Loucy (cell line): ENCODE data around the gene CUX1.

Experiments
- H2AFZ ChIP-seq: fragments of 200-600 bp; sonication (generic); 2 replicates; pipeline ENCODE4 v1.6.0; 2016; ENCODE audit warnings: antibody characterized with exemption, mild to moderate bottlenecking, low read length, moderate library complexity
- H3F3A ChIP-seq: fragments of 200-600 bp; 2 replicates; pipeline ENCODE4 v1.6.0; 2016; ENCODE audit warnings: antibody characterized with exemption, low read depth, mild to moderate bottlenecking
- H3K27me3 ChIP-seq: fragments of 200-600 bp; sonication (generic); 2 replicates; pipeline ENCODE4 v1.6.1; 2014; ENCODE audit warnings: low read length, mild to moderate bottlenecking; ENCODE audit not compliant: insufficient read depth, poor library complexity, severe bottlenecking
- H3K36me3 ChIP-seq: fragments of 200-600 bp; sonication (generic); 2 replicates; pipeline ENCODE4 v1.6.1; 2016; ENCODE audit warnings: low read length; ENCODE audit not compliant: insufficient read depth
- H3K4me1 ChIP-seq: fragments of 200-600 bp; sonication (generic); 2 replicates; pipeline ENCODE4 v1.5.1; 2014; ENCODE audit warnings: low read length, mild to moderate bottlenecking; ENCODE audit not compliant: insufficient read depth, poor library complexity, severe bottlenecking
- H3K4me2 ChIP-seq: fragments of 200-600 bp; sonication (generic); 2 replicates; pipeline ENCODE4 v1.6.0; 2014; ENCODE audit warnings: antibody characterized with exemption, low read length, low read depth, mild to moderate bottlenecking; ENCODE audit not compliant: poor library complexity, severe bottlenecking
- H3K4me3 ChIP-seq: fragments of 200-600 bp; sonication (generic); 2 replicates; pipeline ENCODE4 v1.5.1; 2014; ENCODE audit warnings: low read length, mild to moderate bottlenecking, mixed read lengths; ENCODE audit not compliant: poor library complexity, severe bottlenecking
- H3K79me2 ChIP-seq: fragments of 200-600 bp; sonication (generic); 2 replicates; pipeline ENCODE4 v1.6.1; 2014; ENCODE audit warnings: low read length; ENCODE audit not compliant: insufficient read depth
- H3K9ac ChIP-seq: fragments of 200-600 bp; sonication (generic); 2 replicates; pipeline ENCODE4 v1.6.0; 2014; ENCODE audit warnings: mild to moderate bottlenecking, low read depth, low read length, moderate library complexity; ENCODE audit not compliant: poor library complexity, severe bottlenecking
- H3K9me2 ChIP-seq: fragments of 200-600 bp; sonication (generic); replicated peaks from 2 replicates; pipeline ENCODE4 v1.6.1; 2016; ENCODE audit warnings: low read depth, low read length, mixed read lengths
- H3K9me3 ChIP-seq: fragments of 200-600 bp; sonication (generic); 2 replicates; pipeline ENCODE4 v1.6.1; 2014; ENCODE audit warnings: mild to moderate bottlenecking, antibody characterized with exemption, low read length, low read depth; ENCODE audit not compliant: insufficient read depth
- H4K20me1 ChIP-seq: fragments of 200-600 bp; sonication (generic); 2 replicates; pipeline ENCODE4 v1.6.0; 2014; ENCODE audit warnings: antibody characterized with exemption, low read length, mild to moderate bottlenecking; ENCODE audit not compliant: insufficient read depth, poor library complexity, severe bottlenecking
- CTCF ChIP-seq: fragments of 200-600 bp; sonication (generic); conservative IDR thresholded peaks from 2 replicates; pipeline ENCODE4 v1.5.1; 2014; ENCODE audit warnings: mild to moderate bottlenecking, antibody characterized with exemption, low read length
- EZH2phosphoT487 ChIP-seq: fragments of 200-600 bp; IDR thresholded peaks from 2 replicates; pipeline ENCODE4 v1.6.1; 2018; ENCODE audit warnings: antibody characterized with exemption, mild to moderate bottlenecking, moderate library complexity, borderline replicate concordance

Gene CUX1

GRCh38 chr7:102107474-102108104 lies 290.2 kb downstream of the CUX1 start:
- Histone ChIP-seq H3K9me2 (no peaks in the 10 kb centered on the region), H3K4me3 (no peak overlapping the region), H3K4me2 (no peak overlapping the region), H3K79me2 (no peaks in the 10 kb centered on the region), H3F3A (no peaks in the 10 kb centered on the region), H3K27me3 (no peaks in the 10 kb centered on the region), H2AFZ (no peak overlapping the region), H3K4me1 (no peaks in the 10 kb centered on the region), H3K9me3 (no peaks in the 10 kb centered on the region), H4K20me1 (no peaks in the 10 kb centered on the region), H3K36me3 (peaks cover 80% of the 10 kb centered on the region), H3K9ac (no peak overlapping the region)
- TF ChIP-seq EZH2phosphoT487 (no peak), CTCF (no peak)

- H3K4me3 ChIP-seq = no peak overlapping the region
- no peaks in the 10 kb centered on the region for H3K79me2 ChIP-seq
- no peaks in the 10 kb centered on the region for H3K9me2 ChIP-seq
- H3F3A ChIP-seq = no peaks in the 10 kb centered on the region
- H4K20me1 ChIP-seq = no peaks in the 10 kb centered on the region
- no peak overlapping the region for H3K9ac ChIP-seq
- no peaks in the 10 kb centered on the region for H3K4me1 ChIP-seq
- no peaks in the 10 kb centered on the region for H3K9me3 ChIP-seq
- TF ChIP-seq CTCF (no peak), EZH2phosphoT487 (no peak)
- no peaks in the 10 kb centered on the region for H3K27me3 ChIP-seq
- peaks cover 80% of the 10 kb centered on the region for H3K36me3 ChIP-seq
- no peak overlapping the region for H2AFZ ChIP-seq
- no peak overlapping the region for H3K4me2 ChIP-seq
Observed at GRCh38 chr7:102111061-102112041, 293.9 kb downstream of the CUX1 start.

DNA sequence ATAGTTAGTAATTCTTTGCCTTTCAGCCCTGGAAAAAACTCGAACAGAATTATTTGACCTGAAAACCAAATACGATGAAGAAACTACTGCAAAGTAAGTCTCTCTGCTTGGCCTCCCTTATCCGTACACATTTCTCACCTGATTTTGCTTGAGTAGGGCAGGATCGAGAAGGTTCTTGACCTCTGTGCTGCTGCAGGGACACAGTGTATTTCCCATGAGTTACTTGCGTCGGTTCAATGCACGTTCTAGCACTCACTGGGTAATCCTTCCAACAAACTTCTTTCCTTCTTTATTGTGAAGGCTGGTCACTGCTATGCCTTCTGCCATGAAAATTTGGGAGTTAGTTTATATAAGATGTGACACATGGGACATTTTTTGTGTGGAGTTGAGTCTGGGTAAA lies 297.8 kb downstream of the CUX1 start:
- H3K4me2 ChIP-seq = no peak overlapping the region
- H3K9me2 ChIP-seq = no peaks in the 10 kb centered on the region
- H3K79me2 ChIP-seq = no peaks in the 10 kb centered on the region
- H3K27me3 ChIP-seq = no peaks in the 10 kb centered on the region
- TF ChIP-seq EZH2phosphoT487 (no peak), CTCF (no peak)
- H3K4me3 ChIP-seq = no peak overlapping the region
- H3K9me3 ChIP-seq = no peaks in the 10 kb centered on the region
- no peak overlapping the region for H3K9ac ChIP-seq
- H2AFZ ChIP-seq = no peak overlapping the region
- no peaks in the 10 kb centered on the region for H3F3A ChIP-seq
- no peaks in the 10 kb centered on the region for H3K4me1 ChIP-seq
- H3K36me3 ChIP-seq = peaks cover 65% of the 10 kb centered on the region
- no peaks in the 10 kb centered on the region for H4K20me1 ChIP-seq
